ENCODE results near the gene CDC5L.

Gene CDC5L

GRCh38 chr6:44474190-44474631 lies 86.7 kb downstream of the CDC5L start:
- in situ Hi-C loops (cut with MboI; ENCODE audit: low sequenced_read_pairs, unreplicated experiment) = no loop called here
- no peak for DNase-seq (ENCODE audit: low spot score)
- TF ChIP-seq CTCF (IDR thresholded peaks at IDR 0.05; ENCODE audit: borderline replicate concordance, control extremely low read depth, extremely low read depth, insufficient read depth, missing control alignments) = no peak

GRCh38 chr6:44474643-44475042 lies 87.1 kb downstream of the CDC5L start:
- in situ Hi-C loops (cut with MboI; ENCODE audit: low sequenced_read_pairs, unreplicated experiment) = no loop called here
- TF ChIP-seq CTCF (IDR thresholded peaks at IDR 0.05; ENCODE audit: borderline replicate concordance, control extremely low read depth, extremely low read depth, insufficient read depth, missing control alignments) = no peak
- DNase-seq (ENCODE audit: low spot score) = no peak

- no peak for TF ChIP-seq CTCF (IDR thresholded peaks at IDR 0.05; ENCODE audit: borderline replicate concordance, control extremely low read depth, extremely low read depth, insufficient read depth, missing control alignments)
- no peak for DNase-seq (ENCODE audit: low spot score)
- in situ Hi-C loops (cut with MboI; ENCODE audit: low sequenced_read_pairs, unreplicated experiment) = no loop called here
Measured at GRCh38 chr6:44475417-44475778, 87.9 kb downstream of the CDC5L start.

GRCh38 chr6:44475779-44476434 lies 88.4 kb downstream of the CDC5L start:
- peak; percentile 94 for TF ChIP-seq CTCF (IDR thresholded peaks at IDR 0.05; ENCODE audit: borderline replicate concordance, control extremely low read depth, extremely low read depth, insufficient read depth, missing control alignments)
- peak; percentile 92 for DNase-seq (ENCODE audit: low spot score)
- in situ Hi-C loops (cut with MboI; ENCODE audit: low sequenced_read_pairs, unreplicated experiment) = no loop called here

- no peak for DNase-seq (ENCODE audit: low spot score)
- TF ChIP-seq CTCF (IDR thresholded peaks at IDR 0.05; ENCODE audit: borderline replicate concordance, control extremely low read depth, extremely low read depth, insufficient read depth, missing control alignments) = no peak
- in situ Hi-C loops (cut with MboI; ENCODE audit: low sequenced_read_pairs, unreplicated experiment) = no loop called here
Measured at GRCh38 chr6:44476849-44477248, 89.3 kb downstream of the CDC5L start.

GRCh38 chr6:44477293-44477894 lies 89.9 kb downstream of the CDC5L start:
- in situ Hi-C loops (cut with MboI; ENCODE audit: low sequenced_read_pairs, unreplicated experiment) = no loop called here
- DNase-seq (ENCODE audit: low spot score) = no peak
- TF ChIP-seq CTCF (IDR thresholded peaks at IDR 0.05; ENCODE audit: borderline replicate concordance, control extremely low read depth, extremely low read depth, insufficient read depth, missing control alignments) = no peak
